ENCODE measurements around the gene RAP1GAP. TPM values are rescaled to one million over a fixed set of nuclear protein-coding genes. Genes with fewer than 3 reads are reported as not detected.

The RAP1GAP gene
- total and polyA plus RNA-seq, 4 donors = 8.6 to 23.1 (median 11.3) TPM

DNA sequence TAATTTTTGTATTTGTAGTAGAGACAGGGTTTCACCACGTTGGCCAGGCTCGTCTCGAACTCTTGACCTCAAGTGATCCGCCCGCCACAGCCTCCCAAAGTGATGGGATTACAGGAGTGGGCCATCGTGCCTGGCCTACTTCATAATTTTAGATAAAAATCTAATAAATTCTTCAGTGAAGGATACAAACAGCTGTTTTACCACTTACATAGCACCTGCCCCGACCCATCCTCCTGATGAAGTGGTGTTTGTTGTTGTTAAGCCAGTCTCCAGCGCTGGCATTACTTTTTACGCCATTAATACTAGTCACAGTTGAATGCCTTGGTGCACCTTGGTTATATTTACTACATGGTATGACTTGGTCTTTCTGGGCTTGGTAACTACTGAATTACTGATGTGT, 12.3 kb upstream of the RAP1GAP start:
- no peaks in the 10 kb centered on the region for H3K4me1 ChIP-seq (ENCODE audit: control insufficient read depth in 4 of 4, insufficient read depth in 4 of 4, low read length in 3 of 4)
- no peak for DNase-seq (ENCODE audit: low spot score)
- H3K36me3 ChIP-seq (ENCODE audit: control insufficient read depth in 4 of 4, insufficient read depth in 3 of 4, low read depth in 1 of 4, low read length in 3 of 4) = peaks cover 2 to 27% (median 15%) of the 10 kb centered on the region in 4 donors
- H3K4me3 ChIP-seq (ENCODE audit: low read depth in 1 of 3, low read length in 3 of 3) = no peak overlapping the region
- TF ChIP-seq GABPA (IDR thresholded peaks at IDR 0.05 in 1 of 2, conservative IDR thresholded peaks at IDR 0.05 in 1 of 2) (no peak), FOXA1 (IDR thresholded peaks at IDR 0.05) (no peak), SP1 (IDR thresholded peaks at IDR 0.05) (no peak), JUND (IDR thresholded peaks at IDR 0.05) (no peak), RAD21 (IDR thresholded peaks at IDR 0.05) (no peak), HNF4G (IDR thresholded peaks at IDR 0.05) (no peak), NR2F2 (IDR thresholded peaks at IDR 0.05) (no peak), HNF4A (conservative IDR thresholded peaks at IDR 0.05) (no peak)
- TF ChIP-seq, protein P1, sequence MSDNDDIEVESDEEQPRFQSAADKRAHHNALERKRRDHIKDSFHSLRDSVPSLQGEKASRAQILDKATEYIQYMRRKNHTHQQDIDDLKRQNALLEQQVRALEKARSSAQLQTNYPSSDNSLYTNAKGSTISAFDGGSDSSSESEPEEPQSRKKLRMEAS (IDR thresholded peaks at IDR 0.05) = no peak
- TF ChIP-seq, protein P2, sequence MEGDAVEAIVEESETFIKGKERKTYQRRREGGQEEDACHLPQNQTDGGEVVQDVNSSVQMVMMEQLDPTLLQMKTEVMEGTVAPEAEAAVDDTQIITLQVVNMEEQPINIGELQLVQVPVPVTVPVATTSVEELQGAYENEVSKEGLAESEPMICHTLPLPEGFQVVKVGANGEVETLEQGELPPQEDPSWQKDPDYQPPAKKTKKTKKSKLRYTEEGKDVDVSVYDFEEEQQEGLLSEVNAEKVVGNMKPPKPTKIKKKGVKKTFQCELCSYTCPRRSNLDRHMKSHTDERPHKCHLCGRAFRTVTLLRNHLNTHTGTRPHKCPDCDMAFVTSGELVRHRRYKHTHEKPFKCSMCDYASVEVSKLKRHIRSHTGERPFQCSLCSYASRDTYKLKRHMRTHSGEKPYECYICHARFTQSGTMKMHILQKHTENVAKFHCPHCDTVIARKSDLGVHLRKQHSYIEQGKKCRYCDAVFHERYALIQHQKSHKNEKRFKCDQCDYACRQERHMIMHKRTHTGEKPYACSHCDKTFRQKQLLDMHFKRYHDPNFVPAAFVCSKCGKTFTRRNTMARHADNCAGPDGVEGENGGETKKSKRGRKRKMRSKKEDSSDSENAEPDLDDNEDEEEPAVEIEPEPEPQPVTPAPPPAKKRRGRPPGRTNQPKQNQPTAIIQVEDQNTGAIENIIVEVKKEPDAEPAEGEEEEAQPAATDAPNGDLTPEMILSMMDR (IDR thresholded peaks at IDR 0.05; ENCODE audit: low read depth, low read length, missing input control) = no peak
- TF ChIP-seq, protein P3, sequence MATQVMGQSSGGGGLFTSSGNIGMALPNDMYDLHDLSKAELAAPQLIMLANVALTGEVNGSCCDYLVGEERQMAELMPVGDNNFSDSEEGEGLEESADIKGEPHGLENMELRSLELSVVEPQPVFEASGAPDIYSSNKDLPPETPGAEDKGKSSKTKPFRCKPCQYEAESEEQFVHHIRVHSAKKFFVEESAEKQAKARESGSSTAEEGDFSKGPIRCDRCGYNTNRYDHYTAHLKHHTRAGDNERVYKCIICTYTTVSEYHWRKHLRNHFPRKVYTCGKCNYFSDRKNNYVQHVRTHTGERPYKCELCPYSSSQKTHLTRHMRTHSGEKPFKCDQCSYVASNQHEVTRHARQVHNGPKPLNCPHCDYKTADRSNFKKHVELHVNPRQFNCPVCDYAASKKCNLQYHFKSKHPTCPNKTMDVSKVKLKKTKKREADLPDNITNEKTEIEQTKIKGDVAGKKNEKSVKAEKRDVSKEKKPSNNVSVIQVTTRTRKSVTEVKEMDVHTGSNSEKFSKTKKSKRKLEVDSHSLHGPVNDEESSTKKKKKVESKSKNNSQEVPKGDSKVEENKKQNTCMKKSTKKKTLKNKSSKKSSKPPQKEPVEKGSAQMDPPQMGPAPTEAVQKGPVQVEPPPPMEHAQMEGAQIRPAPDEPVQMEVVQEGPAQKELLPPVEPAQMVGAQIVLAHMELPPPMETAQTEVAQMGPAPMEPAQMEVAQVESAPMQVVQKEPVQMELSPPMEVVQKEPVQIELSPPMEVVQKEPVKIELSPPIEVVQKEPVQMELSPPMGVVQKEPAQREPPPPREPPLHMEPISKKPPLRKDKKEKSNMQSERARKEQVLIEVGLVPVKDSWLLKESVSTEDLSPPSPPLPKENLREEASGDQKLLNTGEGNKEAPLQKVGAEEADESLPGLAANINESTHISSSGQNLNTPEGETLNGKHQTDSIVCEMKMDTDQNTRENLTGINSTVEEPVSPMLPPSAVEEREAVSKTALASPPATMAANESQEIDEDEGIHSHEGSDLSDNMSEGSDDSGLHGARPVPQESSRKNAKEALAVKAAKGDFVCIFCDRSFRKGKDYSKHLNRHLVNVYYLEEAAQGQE (IDR thresholded peaks at IDR 0.05) = no peak
- H3K9ac ChIP-seq (ENCODE audit: low read depth in 1 of 2, low read length in 2 of 2) = no peak overlapping the region
- H3K9me3 ChIP-seq (ENCODE audit: control insufficient read depth in 4 of 4, low read length in 3 of 4) = no peaks in the 10 kb centered on the region
- no peaks in the 10 kb centered on the region for H3K27me3 ChIP-seq (ENCODE audit: control insufficient read depth in 4 of 4, insufficient read depth in 4 of 4, low read length in 3 of 4)
- H3K27ac ChIP-seq (ENCODE audit: low read depth in 1 of 2, low read length in 2 of 2) = no peak overlapping the region
- 95% methylated on average over 9 of the region's 9 CpGs for WGBS

DNA sequence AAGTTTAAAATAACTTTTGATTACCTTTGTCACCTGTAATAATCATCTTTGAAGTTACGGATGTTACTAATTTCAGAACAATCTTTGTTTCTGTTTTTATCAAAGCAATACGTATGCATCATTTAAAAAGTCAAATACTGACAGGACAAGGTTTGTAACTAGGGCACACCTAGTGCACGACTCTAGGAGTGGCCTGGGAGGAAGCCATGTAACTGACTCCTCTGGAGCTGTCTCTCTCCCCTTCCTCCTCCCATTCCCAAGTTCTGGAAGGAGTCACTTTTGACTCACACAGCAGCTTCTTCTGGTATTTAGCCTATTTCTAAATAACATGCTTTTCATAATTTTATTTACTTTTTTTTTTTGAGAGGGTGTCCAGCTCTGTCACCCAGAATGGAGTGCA, 11.8 kb upstream of the RAP1GAP start:
- no peak overlapping the region for H3K4me3 ChIP-seq (ENCODE audit: low read depth in 1 of 3, low read length in 3 of 3)
- no peak for TF ChIP-seq SP1 (IDR thresholded peaks at IDR 0.05)
- no peaks in the 10 kb centered on the region for H3K4me1 ChIP-seq (ENCODE audit: control insufficient read depth in 4 of 4, insufficient read depth in 4 of 4, low read length in 3 of 4)
- no peak overlapping the region for H3K27ac ChIP-seq (ENCODE audit: low read depth in 1 of 2, low read length in 2 of 2)
- H3K36me3 ChIP-seq (ENCODE audit: control insufficient read depth in 4 of 4, insufficient read depth in 3 of 4, low read depth in 1 of 4, low read length in 3 of 4) = peaks cover 2 to 22% (median 12%) of the 10 kb centered on the region in 4 donors
- no peak overlapping the region for H3K9ac ChIP-seq (ENCODE audit: low read depth in 1 of 2, low read length in 2 of 2)
- H3K9me3 ChIP-seq (ENCODE audit: control insufficient read depth in 4 of 4, low read length in 3 of 4) = no peaks in the 10 kb centered on the region
- no peak for DNase-seq (ENCODE audit: low spot score)
- H3K27me3 ChIP-seq (ENCODE audit: control insufficient read depth in 4 of 4, insufficient read depth in 4 of 4, low read length in 3 of 4) = no peaks in the 10 kb centered on the region
- 84% methylated on average over 3 of the region's 3 CpGs for WGBS

DNA sequence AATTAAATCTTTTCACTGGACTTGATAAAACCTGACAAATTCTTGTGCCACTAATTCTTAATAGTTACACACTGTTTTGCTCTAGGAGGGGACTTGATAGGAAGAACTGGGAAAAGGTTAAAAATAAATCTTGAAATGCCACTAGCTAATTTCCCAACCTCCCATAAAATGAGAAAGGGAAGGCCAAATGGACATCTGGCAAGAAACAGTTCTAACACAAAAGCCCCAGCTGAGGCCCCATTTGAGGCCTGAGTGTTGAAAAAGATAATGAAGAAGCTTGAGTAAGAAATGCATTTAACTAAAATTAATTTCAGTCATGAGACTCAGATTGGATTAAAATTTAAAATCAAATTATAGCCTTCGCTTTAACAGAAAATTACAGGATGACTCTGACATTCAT, 11.2 kb upstream of the RAP1GAP start:
- Histone ChIP-seq H3K9ac (ENCODE audit: low read depth in 1 of 2, low read length in 2 of 2) (no peak overlapping the region), H3K9me3 (ENCODE audit: control insufficient read depth in 4 of 4, low read length in 3 of 4) (no peaks in the 10 kb centered on the region), H3K27me3 (ENCODE audit: control insufficient read depth in 4 of 4, insufficient read depth in 4 of 4, low read length in 3 of 4) (no peaks in the 10 kb centered on the region), H3K27ac (ENCODE audit: low read depth in 1 of 2, low read length in 2 of 2) (no peak overlapping the region), H3K36me3 (ENCODE audit: control insufficient read depth in 4 of 4, insufficient read depth in 3 of 4, low read depth in 1 of 4, low read length in 3 of 4) (peaks cover 2 to 20% (median 12%) of the 10 kb centered on the region in 4 donors), H3K4me1 (ENCODE audit: control insufficient read depth in 4 of 4, insufficient read depth in 4 of 4, low read length in 3 of 4) (no peaks in the 10 kb centered on the region), H3K4me3 (ENCODE audit: low read depth in 1 of 3, low read length in 3 of 3) (no peak overlapping the region)
- DNase-seq (ENCODE audit: low spot score) = no peak
- WGBS = 96% methylated on average over 1 of the region's 1 CpG
- TF ChIP-seq, protein P1 (IDR thresholded peaks at IDR 0.05) = no peak
- TF ChIP-seq GABPA (IDR thresholded peaks at IDR 0.05 in 1 of 2, conservative IDR thresholded peaks at IDR 0.05 in 1 of 2) (no peak), YY1 (IDR thresholded peaks at IDR 0.05) (no peak), RXRA (IDR thresholded peaks at IDR 0.05) (no peak), TAF1 (conservative IDR thresholded peaks at IDR 0.05) (no peak)

All from liver (tissue), 9 donors.